OCI-LY7 (cell line): ENCODE data around the gene POM121L2. TPM values are rescaled to one million over a fixed set of nuclear protein-coding genes. Genes with fewer than 3 reads are reported as not detected.
"Not testable (repeated sequence)": the region's sequence is repeated elsewhere in the genome, so short reads cannot be mapped to it uniquely, and the experiment has no call there.

ENCODE experiments used
- BruUV-seq: library from RNA; stranded (reverse); fragments of 400-500 nt; replicated peaks from 2 replicates; lab custom pipeline; 2021; lab: Mats Ljungman, UMichigan
- CTCF ChIA-PET: fragments of 300-600 bp; sonication (Branson Sonifier 250); formaldehyde crosslinking; loops from one replicate; lab custom pipeline; 2022; ENCODE audit warnings: antibody characterized with exemption; ENCODE audit not compliant: unreplicated experiment; lab: Charles Lee
- POLR2A ChIA-PET: fragments of 300-600 bp; sonication (Branson Sonifier 250); formaldehyde crosslinking; loops from one replicate; lab custom pipeline; 2022; ENCODE audit warnings: antibody characterized with exemption; lab: Charles Lee
- DNase-seq: peaks from one replicate; pipeline ENCODE4 v3.0.0-alpha.2; 2015; ENCODE audit warnings: low spot score
- H2AFZ ChIP-seq: fragments of 200-600 bp; sonication (generic), shearing (Covaris generic); 2 replicates; pipeline ENCODE4 v1.6.1; 2014; ENCODE audit warnings: mild to moderate bottlenecking, antibody characterized with exemption, low read length, moderate library complexity
- H3K27ac ChIP-seq: fragments of 200-600 bp; sonication (generic); 2 replicates; pipeline ENCODE4 v1.5.1; 2014; ENCODE audit warnings: mixed run types, low read depth, mild to moderate bottlenecking, moderate library complexity, low read length, inconsistent platforms; ENCODE audit not compliant: poor library complexity, severe bottlenecking
- H3K36me3 ChIP-seq: fragments of 200-600 bp; sonication (generic); 2 replicates; pipeline ENCODE4 v1.6.1; 2014; ENCODE audit warnings: mild to moderate bottlenecking, antibody characterized with exemption, low read length, moderate library complexity, mixed read lengths; ENCODE audit not compliant: insufficient read depth
- H3K4me1 ChIP-seq: fragments of 200-600 bp; sonication (generic); 2 replicates; pipeline ENCODE4 v1.5.1; 2014; ENCODE audit warnings: mild to moderate bottlenecking, low read length; ENCODE audit not compliant: insufficient read depth, poor library complexity, severe bottlenecking
- H3K4me2 ChIP-seq: fragments of 200-600 bp; sonication (generic); 2 replicates; pipeline ENCODE4 v1.6.1; 2014; ENCODE audit warnings: mild to moderate bottlenecking, low read length
- H3K4me3 ChIP-seq: fragments of 200-600 bp; sonication (generic); 2 replicates; pipeline ENCODE4 v1.5.1; 2014; ENCODE audit warnings: mild to moderate bottlenecking, low read depth, low read length; ENCODE audit not compliant: poor library complexity, severe bottlenecking
- H3K79me2 ChIP-seq: fragments of 200-600 bp; sonication (generic); 2 replicates; pipeline ENCODE4 v1.6.1; 2016; ENCODE audit warnings: low read depth, mild to moderate bottlenecking, low read length, moderate library complexity, mixed read lengths; ENCODE audit not compliant: insufficient read depth
- H3K9me2 ChIP-seq: fragments of 200-600 bp; sonication (generic); 2 replicates; pipeline ENCODE4 v1.6.1; 2016; ENCODE audit warnings: mild to moderate bottlenecking, low read length, mixed read lengths; ENCODE audit not compliant: insufficient read depth
- H3K9me3 ChIP-seq: fragments of 200-600 bp; sonication (generic); 2 replicates; pipeline ENCODE4 v1.6.1; 2014; ENCODE audit warnings: mild to moderate bottlenecking, mixed run types, low read length, mixed read lengths
- H4K20me1 ChIP-seq: fragments of 200-600 bp; sonication (generic); 2 replicates; pipeline ENCODE4 v1.6.1; 2014; ENCODE audit warnings: mild to moderate bottlenecking, antibody characterized with exemption, low read length, moderate library complexity, mixed read lengths; ENCODE audit not compliant: insufficient read depth
- EZH2phosphoT487 ChIP-seq: fragments of 200-600 bp; sonication (generic); IDR thresholded peaks from 2 replicates; pipeline ENCODE4 v1.6.1; 2018; ENCODE audit warnings: low read depth, borderline replicate concordance, mild to moderate bottlenecking, mixed run types, antibody characterized with exemption, low read length, moderate library complexity, mixed read lengths
- intact Hi-C: fragments of 100-400 bp; cut with micrococcal nuclease; formaldehyde crosslinking; loops from one replicate; pipeline ENCODE4 v1.10.0; 2022; ENCODE audit not compliant: unreplicated experiment
- total RNA-seq, 2 experiments: library from RNA; depleted of rRNA in 1 of 2; stranded (reverse); fragments of >200 nt in 1 of 2; shearing (Covaris generic) in 1 of 2; gene quantifications; 2 replicates each; pipeline ENCODE4 v1.2.3, GENCODE V29; 2014 to 2022
- TF ChIP-seq, protein P1 (sequence below): fragments of 200-600 bp; sonication (generic); conservative IDR thresholded peaks from 2 replicates; pipeline ENCODE4 v1.5.1; 2014; ENCODE audit warnings: mild to moderate bottlenecking, antibody characterized with exemption, low read length, moderate library complexity, mixed read lengths

The POM121L2 gene
- total RNA-seq, 2 experiments from 2014 or later: not detected

DNA sequence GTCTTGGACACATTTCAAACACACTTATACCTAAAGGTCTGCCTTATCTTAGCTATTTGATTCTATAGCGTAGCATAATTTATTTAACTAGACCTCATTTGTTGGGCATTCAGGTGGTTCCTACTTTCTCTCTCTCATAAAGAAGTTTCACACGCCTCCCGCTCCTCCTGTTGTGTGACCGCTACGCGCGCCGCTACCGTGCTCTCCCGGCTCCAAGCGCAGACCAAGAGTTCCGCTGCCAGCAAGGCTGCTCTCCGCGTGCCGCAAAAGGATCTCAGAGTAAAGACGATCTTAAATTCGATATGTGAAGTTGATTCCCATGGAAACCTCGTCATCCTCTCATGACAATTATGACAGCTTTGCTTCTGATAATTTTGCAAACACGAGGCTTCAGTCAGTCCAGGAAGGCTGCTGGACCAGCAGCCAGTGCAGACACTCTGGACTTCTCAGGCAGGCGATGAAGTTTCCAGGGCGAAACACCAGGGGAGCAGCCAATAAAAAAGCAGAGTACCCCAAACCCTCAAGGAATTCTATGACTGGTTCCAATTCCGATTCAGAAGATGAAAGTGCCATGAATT lies 44.1 kb downstream of the POM121L2 start:
- DNase-seq: no peak
- no TSS peak for BruUV-seq
- TF ChIP-seq, protein P1, sequence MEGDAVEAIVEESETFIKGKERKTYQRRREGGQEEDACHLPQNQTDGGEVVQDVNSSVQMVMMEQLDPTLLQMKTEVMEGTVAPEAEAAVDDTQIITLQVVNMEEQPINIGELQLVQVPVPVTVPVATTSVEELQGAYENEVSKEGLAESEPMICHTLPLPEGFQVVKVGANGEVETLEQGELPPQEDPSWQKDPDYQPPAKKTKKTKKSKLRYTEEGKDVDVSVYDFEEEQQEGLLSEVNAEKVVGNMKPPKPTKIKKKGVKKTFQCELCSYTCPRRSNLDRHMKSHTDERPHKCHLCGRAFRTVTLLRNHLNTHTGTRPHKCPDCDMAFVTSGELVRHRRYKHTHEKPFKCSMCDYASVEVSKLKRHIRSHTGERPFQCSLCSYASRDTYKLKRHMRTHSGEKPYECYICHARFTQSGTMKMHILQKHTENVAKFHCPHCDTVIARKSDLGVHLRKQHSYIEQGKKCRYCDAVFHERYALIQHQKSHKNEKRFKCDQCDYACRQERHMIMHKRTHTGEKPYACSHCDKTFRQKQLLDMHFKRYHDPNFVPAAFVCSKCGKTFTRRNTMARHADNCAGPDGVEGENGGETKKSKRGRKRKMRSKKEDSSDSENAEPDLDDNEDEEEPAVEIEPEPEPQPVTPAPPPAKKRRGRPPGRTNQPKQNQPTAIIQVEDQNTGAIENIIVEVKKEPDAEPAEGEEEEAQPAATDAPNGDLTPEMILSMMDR: no peak
- no peak for TF ChIP-seq EZH2phosphoT487

DNA sequence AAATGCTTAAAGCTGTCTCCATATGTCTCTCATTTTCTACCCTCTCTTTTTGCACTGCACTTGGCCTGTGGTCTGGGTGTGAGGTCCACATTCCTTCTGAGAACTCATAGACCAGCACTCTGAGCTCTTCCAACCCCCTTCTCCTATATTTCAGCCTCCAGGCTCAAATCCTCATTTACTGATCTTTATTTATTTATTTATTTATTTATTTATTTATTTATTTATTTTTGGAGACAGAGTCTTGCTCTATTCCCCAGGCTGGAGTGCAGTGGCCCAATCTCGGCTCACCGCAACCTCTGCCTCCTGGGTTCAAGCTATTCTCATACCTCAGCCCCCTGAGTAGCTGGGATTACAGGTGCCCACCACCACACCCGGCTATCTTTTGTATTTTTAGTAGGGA lies 45.1 kb downstream of the POM121L2 start:
- H2AFZ ChIP-seq, BruUV-seq, H3K4me1 ChIP-seq, H4K20me1 ChIP-seq, H3K4me2 ChIP-seq, H3K27ac ChIP-seq, H3K79me2 ChIP-seq, H3K9me2 ChIP-seq, POLR2A ChIA-PET, DNase-seq, H3K4me3 ChIP-seq, H3K36me3 ChIP-seq, CTCF ChIA-PET, H3K9me3 ChIP-seq: not testable (repeated sequence)
- intact Hi-C loops: loop anchor here (2.0 kb wide), 1 partner anchor 32 kb away; no protein-coding TSS in a partner anchor

More for the DNA sequence above, 44.1 kb downstream of the POM121L2 start:
- Histone ChIP-seq H3K4me3 (no peak overlapping the region), H3K4me2 (no peak overlapping the region), H4K20me1 (no peaks in the 10 kb centered on the region), H3K79me2 (no peaks in the 10 kb centered on the region), H3K4me1 (no peaks in the 10 kb centered on the region), H3K27ac (no peak overlapping the region), H3K9me2 (no peaks in the 10 kb centered on the region), H2AFZ (no peak overlapping the region), H3K36me3 (no peaks in the 10 kb centered on the region), H3K9me3 (no peaks in the 10 kb centered on the region)
- POLR2A ChIA-PET: interaction anchor here (0.7 kb wide), 1 partner anchor 830 kb away, joined by 3 read pairs; no protein-coding TSS in a partner anchor
- intact Hi-C loops: loop anchor here (2.0 kb wide), 1 partner anchor 33 kb away; no protein-coding TSS in a partner anchor
- CTCF ChIA-PET: no interaction called here

DNA sequence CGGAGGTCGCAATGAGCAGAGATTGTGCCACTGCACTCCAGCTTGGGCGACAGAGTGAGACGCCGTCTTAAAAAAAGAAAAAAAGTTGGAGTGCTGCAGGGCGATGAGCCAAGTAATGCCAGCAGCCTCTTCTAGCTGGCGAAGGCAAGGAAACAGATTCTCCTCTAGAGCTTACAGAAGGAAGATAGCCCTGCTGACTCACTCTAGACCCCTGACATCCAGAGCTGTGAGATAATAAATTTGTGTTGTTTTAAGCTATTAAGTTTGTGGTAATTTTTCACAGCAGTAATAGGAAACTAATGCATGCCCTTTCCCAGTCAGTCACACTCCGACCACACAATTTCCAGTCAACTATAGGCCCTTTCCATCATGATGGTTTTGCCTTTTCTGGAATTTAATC lies 48.2 kb downstream of the POM121L2 start:
- H3K4me1 ChIP-seq: no peaks in the 10 kb centered on the region
- no peaks in the 10 kb centered on the region for H3K36me3 ChIP-seq
- BruUV-seq: no TSS peak
- H3K9me3 ChIP-seq: no peaks in the 10 kb centered on the region
- intact Hi-C loops: no loop called here
- H3K4me2 ChIP-seq: no peak overlapping the region
- no peak overlapping the region for H2AFZ ChIP-seq
- no peak overlapping the region for H3K4me3 ChIP-seq
- CTCF ChIA-PET: no interaction called here
- TF ChIP-seq, protein P1: no peak
- no peak for TF ChIP-seq EZH2phosphoT487
- no peaks in the 10 kb centered on the region for H3K9me2 ChIP-seq
- POLR2A ChIA-PET: interaction anchor here (0.8 to 1.0 kb wide), 2 partner anchors 22 to 693 kb away, joined by 3 to 4 read pairs; no protein-coding TSS in a partner anchor
- no peaks in the 10 kb centered on the region for H3K79me2 ChIP-seq
- H3K27ac ChIP-seq: no peak overlapping the region
- no peaks in the 10 kb centered on the region for H4K20me1 ChIP-seq
- no peak for DNase-seq
